Hepatocyte (in vitro differentiated cells): Measurements from ENCODE around the gene DOK5. TPM values are rescaled to one million over a fixed set of nuclear protein-coding genes. Genes with fewer than 3 reads are reported as not detected.

Experiments
- DNase-seq: peaks from one replicate; pipeline ENCODE4 v3.0.0-alpha.2; 2016; ENCODE audit warnings: low spot score
- H2AFZ ChIP-seq: fragments of 200-600 bp; sonication (generic); 2 replicates; pipeline ENCODE4 v1.6.0; 2016; ENCODE audit warnings: antibody characterized with exemption, mild to moderate bottlenecking
- H3K27ac ChIP-seq: fragments of 200-600 bp; sonication (generic); 2 replicates; pipeline ENCODE4 v1.5.1; 2016; ENCODE audit warnings: mild to moderate bottlenecking
- H3K27me3 ChIP-seq: fragments of 200-600 bp; sonication (generic); 2 replicates; pipeline ENCODE4 v1.6.1; 2016
- H3K36me3 ChIP-seq: fragments of 200-600 bp; sonication (generic); replicated peaks from 2 replicates; pipeline ENCODE4 v1.5.1; 2016; ENCODE audit warnings: low read depth; ENCODE audit not compliant: insufficient read depth
- H3K4me1 ChIP-seq: fragments of 200-600 bp; sonication (generic); 2 replicates; pipeline ENCODE4 v1.5.1; 2016; ENCODE audit warnings: mild to moderate bottlenecking, moderate library complexity; ENCODE audit not compliant: insufficient read depth
- H3K4me2 ChIP-seq: fragments of 200-600 bp; sonication (generic); 2 replicates; pipeline ENCODE4 v1.6.0; 2016
- H3K4me3 ChIP-seq: fragments of 200-600 bp; sonication (generic); 2 replicates; pipeline ENCODE4 v1.5.1; 2016; ENCODE audit warnings: mild to moderate bottlenecking
- H3K79me2 ChIP-seq: fragments of 200-600 bp; sonication (generic); 2 replicates; pipeline ENCODE4 v1.6.0; 2017; ENCODE audit warnings: mild to moderate bottlenecking
- H3K9me2 ChIP-seq: fragments of 200-600 bp; sonication (generic); replicated peaks from 2 replicates; pipeline ENCODE4 v1.6.0; 2017; ENCODE audit warnings: mild to moderate bottlenecking; ENCODE audit not compliant: insufficient read depth
- H3K9me3 ChIP-seq: fragments of 200-600 bp; sonication (generic); 2 replicates; pipeline ENCODE4 v1.5.1; 2016; ENCODE audit warnings: low read depth, mild to moderate bottlenecking
- H4K20me1 ChIP-seq: fragments of 200-600 bp; sonication (generic); 2 replicates; pipeline ENCODE4 v1.6.0; 2016; ENCODE audit warnings: mild to moderate bottlenecking; ENCODE audit not compliant: insufficient read depth, poor library complexity, severe bottlenecking
- EZH2 ChIP-seq: fragments of 200-600 bp; sonication (generic); IDR thresholded peaks from 2 replicates; pipeline ENCODE4 v1.6.1; 2016; ENCODE audit warnings: antibody characterized with exemption, mild to moderate bottlenecking, borderline replicate concordance
- EZH2phosphoT487 ChIP-seq: fragments of 200-600 bp; sonication (generic); IDR thresholded peaks from one replicate; pipeline ENCODE4 v1.6.1; 2018; ENCODE audit warnings: antibody characterized with exemption, mild to moderate bottlenecking, low read depth, moderate library complexity; ENCODE audit not compliant: unreplicated experiment, severe bottlenecking
- WGBS: methylation state at CpG from one replicate; pipeline ENCODE4 v1.1.6; 2016; ENCODE audit warnings: low lambda C conversion rate; ENCODE audit errors: missing lambda C conversion rate; 5-methylcytosine and 5-hydroxymethylcytosine counted together
- polyA plus RNA-seq: library from polyadenylated mRNA; unstranded; fragments of >200 nt; fragmentation: Nextera tagmentation; extraction: Ambion mirVana; gene quantifications from 2 replicates; pipeline ENCODE4 v1.2.1, GENCODE V29; 2016
- total RNA-seq: library from RNA; depleted of rRNA; stranded (reverse); fragments of >200 nt; gene quantifications from 2 replicates; pipeline ENCODE4 v1.2.3, GENCODE V29; 2014
- TF ChIP-seq, protein P1 (sequence below): fragments of 200-600 bp; sonication (generic); IDR thresholded peaks from 2 replicates; pipeline ENCODE4 v1.5.1; 2016; ENCODE audit warnings: antibody characterized with exemption, mild to moderate bottlenecking; ENCODE audit not compliant: poor library complexity

DOK5 gene
- total and polyA plus RNA-seq, 2 experiments from 2014 or later, result 7.0 to 7.5 TPM

DNA sequence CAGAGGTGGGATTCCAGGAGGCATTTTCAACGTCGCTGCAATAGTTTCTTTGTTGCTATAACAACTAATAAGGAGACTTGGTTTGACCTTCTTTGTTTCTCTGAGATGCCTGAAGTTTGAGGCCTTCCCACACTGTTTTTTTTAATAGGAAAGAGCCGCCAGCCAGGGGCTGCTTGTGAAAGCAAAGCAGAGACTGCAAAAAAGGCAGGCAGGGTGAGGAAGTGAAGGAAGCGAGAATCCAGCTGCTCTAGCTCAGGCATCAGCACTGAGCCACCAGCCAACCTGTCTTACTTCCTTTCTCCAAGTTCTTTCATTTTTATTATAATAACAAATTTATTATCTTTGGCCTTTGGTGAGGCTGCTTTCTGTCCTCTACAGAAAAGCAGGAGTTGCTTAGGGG lies 179.1 kb downstream of the DOK5 start:
- H3K9me3 ChIP-seq, result no peaks in the 10 kb centered on the region
- H3K79me2 ChIP-seq, result no peaks in the 10 kb centered on the region
- 26% methylated on average over 4 of the region's 4 CpGs for WGBS
- no peaks in the 10 kb centered on the region for H3K36me3 ChIP-seq
- no peak for DNase-seq
- peaks cover 2% of the 10 kb centered on the region for H3K27me3 ChIP-seq
- H3K27ac ChIP-seq, result peak overlapping the region; percentile 22
- H3K4me3 ChIP-seq, result no peak overlapping the region
- no peaks in the 10 kb centered on the region for H3K4me1 ChIP-seq
- no peak overlapping the region for H2AFZ ChIP-seq
- H3K9me2 ChIP-seq, result no peaks in the 10 kb centered on the region
- TF ChIP-seq EZH2 (no peak), EZH2phosphoT487 (no peak)
- TF ChIP-seq, protein P1, sequence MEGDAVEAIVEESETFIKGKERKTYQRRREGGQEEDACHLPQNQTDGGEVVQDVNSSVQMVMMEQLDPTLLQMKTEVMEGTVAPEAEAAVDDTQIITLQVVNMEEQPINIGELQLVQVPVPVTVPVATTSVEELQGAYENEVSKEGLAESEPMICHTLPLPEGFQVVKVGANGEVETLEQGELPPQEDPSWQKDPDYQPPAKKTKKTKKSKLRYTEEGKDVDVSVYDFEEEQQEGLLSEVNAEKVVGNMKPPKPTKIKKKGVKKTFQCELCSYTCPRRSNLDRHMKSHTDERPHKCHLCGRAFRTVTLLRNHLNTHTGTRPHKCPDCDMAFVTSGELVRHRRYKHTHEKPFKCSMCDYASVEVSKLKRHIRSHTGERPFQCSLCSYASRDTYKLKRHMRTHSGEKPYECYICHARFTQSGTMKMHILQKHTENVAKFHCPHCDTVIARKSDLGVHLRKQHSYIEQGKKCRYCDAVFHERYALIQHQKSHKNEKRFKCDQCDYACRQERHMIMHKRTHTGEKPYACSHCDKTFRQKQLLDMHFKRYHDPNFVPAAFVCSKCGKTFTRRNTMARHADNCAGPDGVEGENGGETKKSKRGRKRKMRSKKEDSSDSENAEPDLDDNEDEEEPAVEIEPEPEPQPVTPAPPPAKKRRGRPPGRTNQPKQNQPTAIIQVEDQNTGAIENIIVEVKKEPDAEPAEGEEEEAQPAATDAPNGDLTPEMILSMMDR, result no peak
- H3K4me2 ChIP-seq, result peak overlapping the region; percentile 32
- H4K20me1 ChIP-seq, result no peaks in the 10 kb centered on the region

GRCh38 chr20:54657268-54657826 lies 182.0 kb downstream of the DOK5 start:
- TF ChIP-seq EZH2phosphoT487 (no peak), EZH2 (no peak)
- TF ChIP-seq, protein P1, result no peak
- DNase-seq, result no peak
- Histone ChIP-seq H2AFZ (no peak overlapping the region), H3K27ac (no peak overlapping the region), H3K9me3 (no peaks in the 10 kb centered on the region), H3K4me1 (no peaks in the 10 kb centered on the region), H3K4me2 (no peak overlapping the region), H3K79me2 (no peaks in the 10 kb centered on the region), H3K36me3 (no peaks in the 10 kb centered on the region), H3K27me3 (peaks cover 2% of the 10 kb centered on the region), H3K4me3 (no peak overlapping the region), H4K20me1 (no peaks in the 10 kb centered on the region), H3K9me2 (no peaks in the 10 kb centered on the region)
- WGBS, result 92% methylated on average over 2 of the region's 2 CpGs

- no peaks in the 10 kb centered on the region for H3K79me2 ChIP-seq
- no peaks in the 10 kb centered on the region for H3K4me1 ChIP-seq
- DNase-seq, result no peak
- H3K27me3 ChIP-seq, result peaks cover 2% of the 10 kb centered on the region
- no peaks in the 10 kb centered on the region for H4K20me1 ChIP-seq
- no peaks in the 10 kb centered on the region for H3K9me2 ChIP-seq
- no peaks in the 10 kb centered on the region for H3K9me3 ChIP-seq
- H3K27ac ChIP-seq, result no peak overlapping the region
- no peaks in the 10 kb centered on the region for H3K36me3 ChIP-seq
- H3K4me2 ChIP-seq, result no peak overlapping the region
- WGBS, result 89% methylated on average over 5 of the region's 5 CpGs
- H2AFZ ChIP-seq, result no peak overlapping the region
- no peak overlapping the region for H3K4me3 ChIP-seq
- TF ChIP-seq, protein P1, result no peak
- TF ChIP-seq EZH2phosphoT487 (no peak), EZH2 (no peak)
These were observed 183.1 kb downstream of the DOK5 start for GRCh38 chr20:54658525-54658924.

GRCh38 chr20:54661265-54661664 lies 185.9 kb downstream of the DOK5 start:
- H3K4me3 ChIP-seq, result no peak overlapping the region
- TF ChIP-seq EZH2phosphoT487 (no peak), EZH2 (no peak)
- TF ChIP-seq, protein P1, result no peak
- H3K4me2 ChIP-seq, result no peak overlapping the region
- no peaks in the 10 kb centered on the region for H3K4me1 ChIP-seq
- H2AFZ ChIP-seq, result no peak overlapping the region
- no peak for DNase-seq
- H3K79me2 ChIP-seq, result no peaks in the 10 kb centered on the region
- no peaks in the 10 kb centered on the region for H3K9me2 ChIP-seq
- no peak overlapping the region for H3K27ac ChIP-seq
- no peaks in the 10 kb centered on the region for H3K36me3 ChIP-seq
- WGBS, result 57% methylated on average over 3 of the region's 3 CpGs
- no peaks in the 10 kb centered on the region for H3K9me3 ChIP-seq
- H3K27me3 ChIP-seq, result no peaks in the 10 kb centered on the region
- H4K20me1 ChIP-seq, result no peaks in the 10 kb centered on the region
